Measurements from ENCODE around the gene GRAP2.
A peak's percentile ranks its signal among the peaks of the same experiment; 100 is the strongest.
"Not testable (repeated sequence)": the region's sequence is repeated elsewhere in the genome, so short reads cannot be mapped to it uniquely, and the experiment has no call there.

The GRAP2 gene

GRCh38 chr22:39897841-39898240 is 3.0 kb upstream of the GRAP2 start:
- no peak for DNase-seq (ENCODE audit: low read depth)

GRCh38 chr22:39898997-39899396 is 1.9 kb upstream of the GRAP2 start:
- DNase-seq (ENCODE audit: low read depth) = no peak

- no peak for DNase-seq (ENCODE audit: low read depth)
Observed at GRCh38 chr22:39901565-39902146, 772 bp downstream of the GRAP2 start.

GRCh38 chr22:39904024-39904423 is 3.1 kb downstream of the GRAP2 start:
- DNase-seq (ENCODE audit: low read depth) = not testable (repeated sequence)

GRCh38 chr22:39904862-39905261 is 4.0 kb downstream of the GRAP2 start:
- no peak for DNase-seq (ENCODE audit: low read depth)

- no peak for DNase-seq (ENCODE audit: low read depth)
Observed at GRCh38 chr22:39905687-39906086, 4.8 kb downstream of the GRAP2 start.

- DNase-seq (ENCODE audit: low read depth) = no peak
Observed at GRCh38 chr22:39906207-39906606, 5.3 kb downstream of the GRAP2 start.

- DNase-seq (ENCODE audit: low read depth) = no peak
Observed at GRCh38 chr22:39907047-39907446, 6.2 kb downstream of the GRAP2 start.

GRCh38 chr22:39907605-39908097 is 6.8 kb downstream of the GRAP2 start:
- no peak for DNase-seq (ENCODE audit: low read depth)

GRCh38 chr22:39908136-39908535 is 7.3 kb downstream of the GRAP2 start:
- no peak for DNase-seq (ENCODE audit: low read depth)

- no peak for DNase-seq (ENCODE audit: low read depth)
Observed at GRCh38 chr22:39908737-39909136, 7.9 kb downstream of the GRAP2 start.

- no peak for DNase-seq (ENCODE audit: low read depth)
Observed at GRCh38 chr22:39910876-39911613, 10.2 kb downstream of the GRAP2 start.

GRCh38 chr22:39913321-39913720 is 12.4 kb downstream of the GRAP2 start:
- DNase-seq (ENCODE audit: low read depth) = no peak

- DNase-seq (ENCODE audit: low read depth) = no peak
Observed at GRCh38 chr22:39913886-39914285, 13.0 kb downstream of the GRAP2 start.

GRCh38 chr22:39914584-39914983 is 13.7 kb downstream of the GRAP2 start:
- no peak for DNase-seq (ENCODE audit: low read depth)

- DNase-seq (ENCODE audit: low read depth) = no peak
Observed at GRCh38 chr22:39915295-39915726, 14.4 kb downstream of the GRAP2 start.

- no peak for DNase-seq (ENCODE audit: low read depth)
Observed at GRCh38 chr22:39916496-39916895, 15.6 kb downstream of the GRAP2 start.

GRCh38 chr22:39917197-39917643 is 16.3 kb downstream of the GRAP2 start:
- DNase-seq (ENCODE audit: low read depth) = no peak

- no peak for DNase-seq (ENCODE audit: low read depth)
Observed at GRCh38 chr22:39917776-39918495, 17.1 kb downstream of the GRAP2 start.

GRCh38 chr22:39920134-39920743 is 19.4 kb downstream of the GRAP2 start:
- peak; percentile 53 for DNase-seq (ENCODE audit: low read depth)

- DNase-seq (ENCODE audit: low read depth) = no peak
Observed at GRCh38 chr22:39923696-39924095, 22.8 kb downstream of the GRAP2 start.

GRCh38 chr22:39924286-39924685 is 23.4 kb downstream of the GRAP2 start:
- no peak for DNase-seq (ENCODE audit: low read depth)
